CD14-positive monocyte (primary cell): ENCODE measurements around the gene TMCC3. TPM values are rescaled to one million over a fixed set of nuclear protein-coding genes. Genes with fewer than 3 reads are reported as not detected.

Source experiments
- DNase-seq, 3 donors: peaks; one replicate each; pipeline ENCODE4 v3.0.0-alpha.2; 2011 to 2022
- H2AFZ ChIP-seq: 2 replicates; pipeline ENCODE4 v1.6.0; 2012; ENCODE audit warnings: mild to moderate bottlenecking, low read depth, low read length, inconsistent platforms; ENCODE audit not compliant: insufficient read depth, poor library complexity, severe bottlenecking
- H3K27ac ChIP-seq, 2 donors: 1 replicate in 1 of 2; 2 replicates in 1 of 2; pipeline ENCODE4 v1.5.1; 2012 to 2013; ENCODE audit warnings: low read length in 2 of 2, control low read depth in 1 of 2, inconsistent platforms in 1 of 2, low read depth in 1 of 2, mild to moderate bottlenecking in 1 of 2
- H3K27me3 ChIP-seq, 2 donors: one replicate each; pipeline versions ENCODE4 v1.6.0 to v1.6.1; 2011 to 2013; ENCODE audit warnings: low read length in 2 of 2; ENCODE audit not compliant: control insufficient read depth in 2 of 2, insufficient read depth in 2 of 2
- H3K36me3 ChIP-seq, 2 donors: replicated peaks in 1 of 2; 1 replicate in 1 of 2; 2 replicates in 1 of 2; pipeline versions ENCODE4 v1.5.1 to v1.6.1; 2012 to 2013; ENCODE audit warnings: low read length in 2 of 2, control low read depth in 1 of 2, inconsistent platforms in 1 of 2, mild to moderate bottlenecking in 1 of 2; ENCODE audit not compliant: insufficient read depth in 2 of 2, control insufficient read depth in 1 of 2
- H3K4me1 ChIP-seq, 2 donors: 1 replicate in 1 of 2; 2 replicates in 1 of 2; pipeline versions ENCODE4 v1.5.1 to v1.6.1; 2012 to 2013; ENCODE audit warnings: low read length in 2 of 2, control low read depth in 1 of 2, inconsistent platforms in 1 of 2, mild to moderate bottlenecking in 1 of 2, moderate library complexity in 1 of 2; ENCODE audit not compliant: insufficient read depth in 2 of 2, control insufficient read depth in 1 of 2
- H3K4me2 ChIP-seq: replicated peaks from 2 replicates; pipeline ENCODE3; 2012; ENCODE audit warnings: low read length, moderate library complexity, mild to moderate bottlenecking; ENCODE audit not compliant: poor library complexity, severe bottlenecking; ENCODE audit errors: extremely low read depth
- H3K4me3 ChIP-seq, 3 experiments: fragments of 200-600 bp in 1 of 3; sonication (generic) in 1 of 3; replicated peaks in 1 of 3; 1 replicate in 2 of 3; 2 replicates in 1 of 3; pipeline ENCODE4 v1.5.1; 2011 to 2013; ENCODE audit warnings: low read length in 3 of 3, mild to moderate bottlenecking in 3 of 3, control low read depth in 2 of 3, low read depth in 2 of 3, inconsistent platforms in 1 of 3, moderate library complexity in 1 of 3
- H3K79me2 ChIP-seq: 2 replicates; pipeline ENCODE4 v1.6.0; 2012; ENCODE audit warnings: mild to moderate bottlenecking, control low read depth, inconsistent platforms, low read length, moderate library complexity; ENCODE audit not compliant: insufficient read depth
- H3K9ac ChIP-seq: 2 replicates; pipeline ENCODE4 v1.6.0; 2017; ENCODE audit warnings: low read length, mild to moderate bottlenecking; ENCODE audit not compliant: insufficient read depth, poor library complexity, severe bottlenecking
- H3K9me3 ChIP-seq, 2 donors: replicated peaks in 1 of 2; 1 replicate in 1 of 2; 2 replicates in 1 of 2; pipeline versions ENCODE4 v1.5.1 to v1.6.1; 2012 to 2013; ENCODE audit warnings: low read length in 2 of 2, control low read depth in 1 of 2; ENCODE audit not compliant: control insufficient read depth in 1 of 2, insufficient read depth in 1 of 2
- H4K20me1 ChIP-seq: 2 replicates; pipeline ENCODE4 v1.6.0; 2012; ENCODE audit warnings: mild to moderate bottlenecking, low read length, control low read depth, moderate library complexity; ENCODE audit not compliant: insufficient read depth
- H3K27ac Mint-ChIP-seq, 7 donors: one replicate each; pipeline ENCODE4 v1.8.0; 2020; ENCODE audit warnings: mild to moderate bottlenecking in 7 of 7, mixed read lengths in 7 of 7, moderate library complexity in 6 of 7, inconsistent platforms in 2 of 7
- H3K27me3 Mint-ChIP-seq, 3 donors: one replicate each; pipeline ENCODE4 v1.8.0; 2021 to 2022; ENCODE audit warnings: low read depth in 3 of 3, mild to moderate bottlenecking in 3 of 3, mixed read lengths in 3 of 3, moderate library complexity in 3 of 3, inconsistent platforms in 1 of 3
- H3K36me3 Mint-ChIP-seq, 2 donors: one replicate each; pipeline ENCODE4 v1.8.0; 2020; ENCODE audit warnings: mixed read lengths in 2 of 2, inconsistent platforms in 1 of 2, mild to moderate bottlenecking in 1 of 2
- H3K4me1 Mint-ChIP-seq: one replicate; pipeline ENCODE4 v1.8.0; 2020; ENCODE audit warnings: mild to moderate bottlenecking, mixed read lengths
- H3K4me3 Mint-ChIP-seq, 2 donors: one replicate each; pipeline ENCODE4 v1.8.0; 2020; ENCODE audit warnings: mild to moderate bottlenecking in 2 of 2, mixed read lengths in 2 of 2, moderate library complexity in 1 of 2
- H3K9me3 Mint-ChIP-seq, 7 donors: one replicate each; pipeline ENCODE4 v1.8.0; 2020 to 2022; ENCODE audit warnings: mixed read lengths in 7 of 7, mild to moderate bottlenecking in 6 of 7, moderate library complexity in 6 of 7, inconsistent platforms in 2 of 7
- CTCF ChIP-seq: fragments of 200-600 bp; IDR thresholded peaks from one replicate; pipeline ENCODE4 v1.8.0; 2022; ENCODE audit warnings: antibody characterized with exemption, mild to moderate bottlenecking
- WGBS: methylation state at CpG from one replicate; pipeline ENCODE4 v1.1.5; 2013; ENCODE audit warnings: missing lambda C conversion rate; ENCODE audit not compliant: insufficient coverage; 5-methylcytosine and 5-hydroxymethylcytosine counted together
- intact Hi-C, 2 donors: fragments of 100-400 bp; cut with micrococcal nuclease; formaldehyde crosslinking; loops; one replicate each; pipeline versions ENCODE4 v1.15.0 to v1.15.1; 2023
- polyA plus RNA-seq, 3 donors: library from polyadenylated mRNA; depleted of rRNA in 1 of 3; unstranded in 2 of 3; stranded (reverse) in 1 of 3; fragments of 300-500 nt in 2 of 3; fragments of >200 nt in 1 of 3; fragmentation: Illumina TruSeq in 2 of 3; gene quantifications; 1 replicate in 2 of 3; 2 replicates in 1 of 3; pipeline ENCODE4 v1.2.3, GENCODE V29; 2012 to 2021

TMCC3 gene
- polyA plus RNA-seq, 3 donors = 3.4 to 14.7 (median 7.1) TPM

- peak overlapping the region; percentile 26 to 70 (median 40) for H3K4me3 ChIP-seq
- Mint-ChIP-seq H3K36me3 (peaks cover 15 to 43% of the 10 kb centered on the region in 2 donors), H3K4me1 (peaks cover 78% of the 10 kb centered on the region), H3K27me3 (peaks cover 32 to 40% (median 35%) of the 10 kb centered on the region in 3 donors), H3K9me3 (peaks cover 0 to 11% (median 3%) of the 10 kb centered on the region in 7 donors), H3K4me3 (peak overlapping the region; percentile 73 to 89), H3K27ac (peak overlapping the region; percentile 97 to 100 (median 97))
- no peak for TF ChIP-seq CTCF
- H3K79me2 ChIP-seq = no peaks in the 10 kb centered on the region
- peaks cover 0 to 11% of the 10 kb centered on the region in 2 donors for H3K9me3 ChIP-seq
- intact Hi-C loops = loop anchor here (2.0 to 10.0 kb wide), 5 partner anchors 32 to 470 kb away; no protein-coding TSS in a partner anchor
- H3K4me1 ChIP-seq = peaks cover 54 to 65% of the 10 kb centered on the region in 2 donors
- no peaks in the 10 kb centered on the region for H3K36me3 ChIP-seq
- peak overlapping the region; percentile 68 for H3K4me2 ChIP-seq
- peak; percentile 82 to 95 (median 91) for DNase-seq
- H4K20me1 ChIP-seq = no peaks in the 10 kb centered on the region
- peak overlapping the region; percentile 67 for H3K9ac ChIP-seq
- H3K27me3 ChIP-seq = peaks cover 25 to 28% of the 10 kb centered on the region in 2 donors
- peak overlapping the region; percentile 93 to 94 for H3K27ac ChIP-seq
- WGBS = 7% methylated on average over 12 of the region's 14 CpGs
- H2AFZ ChIP-seq = no peak overlapping the region
Measured at GRCh38 chr12:94644141-94644979, 6.0 kb downstream of the TMCC3 start.

- Mint-ChIP-seq H3K27me3 (peaks cover 24 to 34% (median 30%) of the 10 kb centered on the region in 3 donors), H3K4me1 (peaks cover 70% of the 10 kb centered on the region), H3K9me3 (peaks cover 0 to 5% (median under 1%) of the 10 kb centered on the region in 7 donors), H3K27ac (peak overlapping the region; percentile 97 to 100 (median 97)), H3K36me3 (peaks cover 11 to 40% of the 10 kb centered on the region in 2 donors), H3K4me3 (peak overlapping the region; percentile 73 to 89)
- no peak overlapping the region for H2AFZ ChIP-seq
- peak overlapping the region; percentile 68 for H3K4me2 ChIP-seq
- H4K20me1 ChIP-seq = no peaks in the 10 kb centered on the region
- intact Hi-C loops = loop anchor here (2.0 to 10.0 kb wide), 5 partner anchors 33 to 469 kb away; no protein-coding TSS in a partner anchor
- DNase-seq = peak; percentile 67 to 79 (median 77)
- H3K9me3 ChIP-seq = peaks cover 0 to 3% of the 10 kb centered on the region in 2 donors
- peaks cover 50 to 61% of the 10 kb centered on the region in 2 donors for H3K4me1 ChIP-seq
- H3K79me2 ChIP-seq = no peaks in the 10 kb centered on the region
- H3K4me3 ChIP-seq = peak overlapping the region in 2 of 3 experiments; percentile 40 to 70
- H3K27ac ChIP-seq = peak overlapping the region; percentile 93 to 94
- WGBS = no CpG with 5 or more reads among the region's 3 CpGs
- no peak overlapping the region for H3K9ac ChIP-seq
- peaks cover 18 to 23% of the 10 kb centered on the region in 2 donors for H3K27me3 ChIP-seq
- H3K36me3 ChIP-seq = no peaks in the 10 kb centered on the region
- TF ChIP-seq CTCF = no peak
Measured at GRCh38 chr12:94643606-94644005, 6.8 kb downstream of the TMCC3 start.
